HepG2 (cell line): ENCODE results near the gene UQCR11. TPM values are rescaled to one million over a fixed set of nuclear protein-coding genes. Genes with fewer than 3 reads are reported as not detected.

Experiments
- ARHGAP35 ChIP-seq: sonication (generic); formaldehyde crosslinking; IDR thresholded peaks from 2 replicates; pipeline ENCODE4 v1.9.0; 2022; ENCODE audit warnings: mild to moderate bottlenecking, inconsistent platforms, moderate library complexity, missing genetic modification reagents, borderline replicate concordance
- EP300 ChIP-seq, 3 experiments: sonication (generic) in 1 of 3; formaldehyde crosslinking in 1 of 3; IDR thresholded peaks; 2 replicates each; pipeline versions ENCODE4 v1.5.1 to v1.6.1; 2011 to 2020; ENCODE audit warnings: low read depth in 2 of 3, low read length in 2 of 3, borderline replicate concordance in 1 of 3, improper control_type of control experiment in 1 of 3, mild to moderate bottlenecking in 1 of 3, missing genetic modification reagents in 1 of 3, moderate library complexity in 1 of 3
- FOXK1 ChIP-seq: sonication (generic); formaldehyde crosslinking; IDR thresholded peaks from 2 replicates; pipeline ENCODE4 v1.4.0; 2020; ENCODE audit warnings: low read depth, missing genetic modification reagents, borderline replicate concordance
- GABPB1 ChIP-seq: IDR thresholded peaks from 2 replicates; pipeline ENCODE4 v1.6.1; 2016; ENCODE audit warnings: mild to moderate bottlenecking, missing genetic modification reagents, moderate library complexity, missing compliant biosample characterization
- GLI4 ChIP-seq: sonication (generic); formaldehyde crosslinking; IDR thresholded peaks from 2 replicates; pipeline ENCODE4 v1.5.1; 2020; ENCODE audit warnings: missing genetic modification reagents, mild to moderate bottlenecking, moderate library complexity, borderline replicate concordance
- IKZF4 ChIP-seq: sonication (generic); formaldehyde crosslinking; IDR thresholded peaks from 2 replicates; pipeline ENCODE4 v1.5.1; 2020; ENCODE audit warnings: borderline replicate concordance, mild to moderate bottlenecking, low read depth, missing genetic modification reagents; ENCODE audit errors: not compliant biosample characterization
- MAFK ChIP-seq, 2 experiments: IDR thresholded peaks in 1 of 2; conservative IDR thresholded peaks in 1 of 2; 2 replicates each; pipeline ENCODE4 v1.6.1; 2011; ENCODE audit warnings: improper control_type of control experiment in 2 of 2, low read length in 2 of 2
- NFATC3 ChIP-seq: sonication (generic); formaldehyde crosslinking; IDR thresholded peaks from 2 replicates; pipeline ENCODE4 v1.5.1; 2020; ENCODE audit warnings: mild to moderate bottlenecking, missing genetic modification reagents
- SNAI1 ChIP-seq: sonication (generic); formaldehyde crosslinking; IDR thresholded peaks from 2 replicates; pipeline ENCODE4 v1.5.0; 2020; ENCODE audit warnings: mild to moderate bottlenecking, missing genetic modification reagents, borderline replicate concordance
- XBP1 ChIP-seq: sonication (generic); formaldehyde crosslinking; IDR thresholded peaks from 2 replicates; pipeline ENCODE4 v1.5.0; 2020; ENCODE audit warnings: missing genetic modification reagents
- YEATS4 ChIP-seq: sonication (generic); formaldehyde crosslinking; IDR thresholded peaks from 2 replicates; pipeline ENCODE4 v1.4.0; 2020; ENCODE audit warnings: missing genetic modification reagents, borderline replicate concordance
- ZFP62 ChIP-seq: sonication (generic); formaldehyde crosslinking; IDR thresholded peaks from 2 replicates; pipeline ENCODE4 v1.4.0; 2020; ENCODE audit warnings: missing genetic modification reagents
- ZNF589 ChIP-seq: sonication (generic); formaldehyde crosslinking; conservative IDR thresholded peaks from 2 replicates; pipeline ENCODE4 v1.8.0; 2022; ENCODE audit warnings: mild to moderate bottlenecking, moderate library complexity, missing genetic modification reagents
- ZNF687 ChIP-seq: sonication (generic); formaldehyde crosslinking; IDR thresholded peaks from 2 replicates; pipeline ENCODE4 v1.5.1; 2020; ENCODE audit warnings: mild to moderate bottlenecking, missing genetic modification reagents, moderate library complexity
- polyA plus RNA-seq, 8 experiments: library from polyadenylated mRNA; depleted of rRNA in 3 of 8; stranded (reverse) in 7 of 8; unstranded in 1 of 8; fragments of >200 nt; fragmentation: Illumina TruSeq in 4 of 8; extraction: Trizol in 4 of 8; gene quantifications; 2 replicates each; pipeline versions ENCODE4 v1.2.1 to v1.2.3, GENCODE V29; 2011 to 2016; ENCODE audit warnings: low read depth in 4 of 8, missing spikeins in 1 of 8, mixed read lengths in 1 of 8; ENCODE audit not compliant: insufficient read depth in 1 of 8
- total RNA-seq, 5 experiments: library from RNA; depleted of rRNA; stranded (reverse); fragments of >200 nt; fragmentation: Illumina TruSeq; extraction: Trizol; gene quantifications; 2 replicates each; pipeline ENCODE4 v1.2.3, GENCODE V29; 2016; ENCODE audit warnings: low read depth in 1 of 5
- TF ChIP-seq, protein P1 (sequence below): IDR thresholded peaks from 2 replicates; pipeline ENCODE4 v1.6.1; 2016; ENCODE audit warnings: low read depth, control low read depth
- TF ChIP-seq, protein P2 (sequence below): sonication (generic); formaldehyde crosslinking; IDR thresholded peaks from 2 replicates; pipeline ENCODE4 v1.4.0; 2020; ENCODE audit warnings: mild to moderate bottlenecking, missing genetic modification reagents
- TF ChIP-seq, protein P3 (sequence below): sonication (generic); formaldehyde crosslinking; IDR thresholded peaks from 2 replicates; pipeline ENCODE4 v1.8.0; 2022; ENCODE audit warnings: mild to moderate bottlenecking, missing genetic modification reagents; ENCODE audit not compliant: insufficient replicate concordance

The UQCR11 gene
- total and polyA plus RNA-seq, 2 of the 13 experiments (the other 11 are each of a cell fraction or from before 2014, with no cell fraction given), result 125 to 214 TPM

GRCh38 chr19:1590641-1591397, 14.4 kb downstream of the UQCR11 start (continued):
- TF ChIP-seq GLI4 (no peak), MAFK (conservative IDR thresholded peaks at IDR 0.05 in 1 of 2, IDR thresholded peaks at IDR 0.05 in 1 of 2; ENCODE audit: low read length in 2 of 2) (no peak), ARHGAP35 (CRISPR knock-in tag) (no peak), ZFP62 (CRISPR knock-in tag) (no peak), XBP1 (no peak), NFATC3 (CRISPR knock-in tag) (no peak), ZNF687 (CRISPR knock-in tag) (peak; percentile 42; the same call in 1 of the 2 replicates), GABPB1 (CRISPR knock-in tag) (no peak), IKZF4 (peak; percentile 4), SNAI1 (CRISPR knock-in tag) (no peak), FOXK1 (CRISPR knock-in tag) (no peak), EP300 (IDR thresholded peaks at IDR 0.05; ENCODE audit: low read depth in 2 of 2, low read length in 2 of 2) (no peak), EP300 (CRISPR knock-in tag; IDR thresholded peaks at IDR 0.05; ENCODE audit: borderline replicate concordance) (no peak), ZNF589 (CRISPR knock-in tag) (no peak), YEATS4 (CRISPR knock-in tag) (no peak)
- TF ChIP-seq, protein P1, sequence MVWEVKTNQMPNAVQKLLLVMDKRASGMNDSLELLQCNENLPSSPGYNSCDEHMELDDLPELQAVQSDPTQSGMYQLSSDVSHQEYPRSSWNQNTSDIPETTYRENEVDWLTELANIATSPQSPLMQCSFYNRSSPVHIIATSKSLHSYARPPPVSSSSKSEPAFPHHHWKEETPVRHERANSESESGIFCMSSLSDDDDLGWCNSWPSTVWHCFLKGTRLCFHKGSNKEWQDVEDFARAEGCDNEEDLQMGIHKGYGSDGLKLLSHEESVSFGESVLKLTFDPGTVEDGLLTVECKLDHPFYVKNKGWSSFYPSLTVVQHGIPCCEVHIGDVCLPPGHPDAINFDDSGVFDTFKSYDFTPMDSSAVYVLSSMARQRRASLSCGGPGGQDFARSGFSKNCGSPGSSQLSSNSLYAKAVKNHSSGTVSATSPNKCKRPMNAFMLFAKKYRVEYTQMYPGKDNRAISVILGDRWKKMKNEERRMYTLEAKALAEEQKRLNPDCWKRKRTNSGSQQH (CRISPR knock-in tag), result no peak
- TF ChIP-seq, protein P2, sequence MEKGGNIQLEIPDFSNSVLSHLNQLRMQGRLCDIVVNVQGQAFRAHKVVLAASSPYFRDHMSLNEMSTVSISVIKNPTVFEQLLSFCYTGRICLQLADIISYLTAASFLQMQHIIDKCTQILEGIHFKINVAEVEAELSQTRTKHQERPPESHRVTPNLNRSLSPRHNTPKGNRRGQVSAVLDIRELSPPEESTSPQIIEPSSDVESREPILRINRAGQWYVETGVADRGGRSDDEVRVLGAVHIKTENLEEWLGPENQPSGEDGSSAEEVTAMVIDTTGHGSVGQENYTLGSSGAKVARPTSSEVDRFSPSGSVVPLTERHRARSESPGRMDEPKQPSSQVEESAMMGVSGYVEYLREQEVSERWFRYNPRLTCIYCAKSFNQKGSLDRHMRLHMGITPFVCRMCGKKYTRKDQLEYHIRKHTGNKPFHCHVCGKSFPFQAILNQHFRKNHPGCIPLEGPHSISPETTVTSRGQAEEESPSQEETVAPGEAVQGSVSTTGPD (CRISPR knock-in tag), result no peak
- TF ChIP-seq, protein P3, sequence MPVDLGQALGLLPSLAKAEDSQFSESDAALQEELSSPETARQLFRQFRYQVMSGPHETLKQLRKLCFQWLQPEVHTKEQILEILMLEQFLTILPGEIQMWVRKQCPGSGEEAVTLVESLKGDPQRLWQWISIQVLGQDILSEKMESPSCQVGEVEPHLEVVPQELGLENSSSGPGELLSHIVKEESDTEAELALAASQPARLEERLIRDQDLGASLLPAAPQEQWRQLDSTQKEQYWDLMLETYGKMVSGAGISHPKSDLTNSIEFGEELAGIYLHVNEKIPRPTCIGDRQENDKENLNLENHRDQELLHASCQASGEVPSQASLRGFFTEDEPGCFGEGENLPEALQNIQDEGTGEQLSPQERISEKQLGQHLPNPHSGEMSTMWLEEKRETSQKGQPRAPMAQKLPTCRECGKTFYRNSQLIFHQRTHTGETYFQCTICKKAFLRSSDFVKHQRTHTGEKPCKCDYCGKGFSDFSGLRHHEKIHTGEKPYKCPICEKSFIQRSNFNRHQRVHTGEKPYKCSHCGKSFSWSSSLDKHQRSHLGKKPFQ (CRISPR knock-in tag), result peak; percentile 54
